HepG2 (cell line): ENCODE data around the gene ACOT13.

ENCODE experiments used
- KDM4B ChIP-seq: sonication (generic); formaldehyde crosslinking; IDR thresholded peaks from 2 replicates; pipeline ENCODE4 v1.4.0; 2020; ENCODE audit warnings: missing genetic modification reagents
- NBN ChIP-seq: fragments of 450-650 bp; conservative IDR thresholded peaks from 2 replicates; pipeline ENCODE4 v1.6.1; 2017
- NPAS2 ChIP-seq: sonication (generic); formaldehyde crosslinking; IDR thresholded peaks from 2 replicates; pipeline ENCODE4 v1.8.0; 2022; ENCODE audit warnings: mild to moderate bottlenecking, missing genetic modification reagents, borderline replicate concordance
- POLR2A ChIP-seq, 2 experiments: IDR thresholded peaks; 2 replicates each; pipeline ENCODE4 v1.6.1; 2011; ENCODE audit warnings: low read depth in 2 of 2, low read length in 2 of 2, mild to moderate bottlenecking in 1 of 2, moderate library complexity in 1 of 2; ENCODE audit not compliant: insufficient read depth in 1 of 2
- RBM39 ChIP-seq: fragments of 200-400 bp; formaldehyde crosslinking; IDR thresholded peaks from one replicate; pipeline ENCODE4 v1.6.1; 2018; ENCODE audit warnings: antibody characterized with exemption, mild to moderate bottlenecking, low read depth, low read length; ENCODE audit not compliant: poor library complexity, severe bottlenecking
- SOX13 ChIP-seq, 3 experiments: fragments of 450-650 bp in 1 of 3; sonication (generic) in 1 of 3; formaldehyde crosslinking in 1 of 3; IDR thresholded peaks in 2 of 3; conservative IDR thresholded peaks in 1 of 3; 2 replicates each; pipeline versions ENCODE4 v1.5.0 to v1.6.1; 2016 to 2020; ENCODE audit warnings: antibody characterized with exemption in 1 of 3, mild to moderate bottlenecking in 1 of 3, missing compliant biosample characterization in 1 of 3, missing genetic modification reagents in 1 of 3, moderate library complexity in 1 of 3
- TARDBP ChIP-seq: sonication (generic); formaldehyde crosslinking; IDR thresholded peaks from 2 replicates; pipeline ENCODE4 v1.8.0; 2022; ENCODE audit warnings: mild to moderate bottlenecking, missing genetic modification reagents
- TCF7L2 ChIP-seq: IDR thresholded peaks from 2 replicates; pipeline ENCODE4 v1.6.1; 2011; ENCODE audit warnings: mild to moderate bottlenecking, low read depth, low read length, moderate library complexity
- ZNF256 ChIP-seq: sonication (generic); formaldehyde crosslinking; conservative IDR thresholded peaks from 2 replicates; pipeline ENCODE4 v1.4.0; 2020; ENCODE audit warnings: missing genetic modification reagents
- TF ChIP-seq, protein P1 (sequence below): sonication (generic); formaldehyde crosslinking; IDR thresholded peaks from 2 replicates; pipeline ENCODE4 v1.4.0; 2020; ENCODE audit warnings: missing genetic modification reagents
- TF ChIP-seq, protein P2 (sequence below): sonication (generic); formaldehyde crosslinking; IDR thresholded peaks from 2 replicates; pipeline ENCODE4 v1.9.0; 2021; ENCODE audit warnings: missing genetic modification reagents, mild to moderate bottlenecking, borderline replicate concordance
- TF ChIP-seq, protein P3 (sequence below), 2 experiments: fragments of 450-650 bp in 1 of 2; sonication (generic) in 1 of 2; formaldehyde crosslinking; IDR thresholded peaks; 2 replicates each; pipeline versions ENCODE4 v1.5.0 to v1.8.0; 2020 to 2022; ENCODE audit warnings: mild to moderate bottlenecking in 1 of 2, missing genetic modification reagents in 1 of 2
- TF ChIP-seq, protein P4 (sequence below): sonication (generic); formaldehyde crosslinking; IDR thresholded peaks from 2 replicates; pipeline ENCODE4 v1.5.0; 2020; ENCODE audit warnings: mild to moderate bottlenecking, missing genetic modification reagents, moderate library complexity

DNA sequence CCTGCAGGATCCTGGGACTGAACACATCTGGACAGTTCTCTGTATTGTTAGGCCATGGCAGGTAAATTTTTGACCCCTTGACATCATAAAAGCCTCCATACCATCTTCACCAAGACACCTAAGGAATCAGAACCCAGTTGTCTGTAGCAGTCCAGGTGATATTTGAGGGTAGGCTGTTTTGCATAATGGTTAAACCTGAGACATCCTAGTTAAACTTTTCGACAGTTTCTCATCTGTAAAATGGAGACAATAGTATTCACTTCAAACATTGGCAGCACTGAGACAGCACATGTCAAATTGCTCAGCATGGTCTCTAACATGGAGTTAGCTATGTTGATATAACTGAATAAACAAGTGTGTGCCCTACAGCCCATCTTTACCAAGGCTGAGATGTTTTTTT is 27.3 kb downstream of the ACOT13 start:
- no peak for TF ChIP-seq NBN
- TF ChIP-seq, protein P1, sequence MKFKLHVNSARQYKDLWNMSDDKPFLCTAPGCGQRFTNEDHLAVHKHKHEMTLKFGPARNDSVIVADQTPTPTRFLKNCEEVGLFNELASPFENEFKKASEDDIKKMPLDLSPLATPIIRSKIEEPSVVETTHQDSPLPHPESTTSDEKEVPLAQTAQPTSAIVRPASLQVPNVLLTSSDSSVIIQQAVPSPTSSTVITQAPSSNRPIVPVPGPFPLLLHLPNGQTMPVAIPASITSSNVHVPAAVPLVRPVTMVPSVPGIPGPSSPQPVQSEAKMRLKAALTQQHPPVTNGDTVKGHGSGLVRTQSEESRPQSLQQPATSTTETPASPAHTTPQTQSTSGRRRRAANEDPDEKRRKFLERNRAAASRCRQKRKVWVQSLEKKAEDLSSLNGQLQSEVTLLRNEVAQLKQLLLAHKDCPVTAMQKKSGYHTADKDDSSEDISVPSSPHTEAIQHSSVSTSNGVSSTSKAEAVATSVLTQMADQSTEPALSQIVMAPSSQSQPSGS (CRISPR knock-in tag): no peak
- TF ChIP-seq, protein P2, sequence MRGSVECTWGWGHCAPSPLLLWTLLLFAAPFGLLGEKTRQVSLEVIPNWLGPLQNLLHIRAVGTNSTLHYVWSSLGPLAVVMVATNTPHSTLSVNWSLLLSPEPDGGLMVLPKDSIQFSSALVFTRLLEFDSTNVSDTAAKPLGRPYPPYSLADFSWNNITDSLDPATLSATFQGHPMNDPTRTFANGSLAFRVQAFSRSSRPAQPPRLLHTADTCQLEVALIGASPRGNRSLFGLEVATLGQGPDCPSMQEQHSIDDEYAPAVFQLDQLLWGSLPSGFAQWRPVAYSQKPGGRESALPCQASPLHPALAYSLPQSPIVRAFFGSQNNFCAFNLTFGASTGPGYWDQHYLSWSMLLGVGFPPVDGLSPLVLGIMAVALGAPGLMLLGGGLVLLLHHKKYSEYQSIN: no peak
- TF ChIP-seq KDM4B: no peak
- TF ChIP-seq ZNF256: no peak
- TF ChIP-seq TARDBP (CRISPR knock-in tag): no peak
- no peak for TF ChIP-seq SOX13 (IDR thresholded peaks at IDR 0.05)
- TF ChIP-seq SOX13 (CRISPR knock-in tag; conservative IDR thresholded peaks at IDR 0.05 in 1 of 2, IDR thresholded peaks at IDR 0.05 in 1 of 2): no peak
- no peak for TF ChIP-seq RBM39
- TF ChIP-seq, protein P3, sequence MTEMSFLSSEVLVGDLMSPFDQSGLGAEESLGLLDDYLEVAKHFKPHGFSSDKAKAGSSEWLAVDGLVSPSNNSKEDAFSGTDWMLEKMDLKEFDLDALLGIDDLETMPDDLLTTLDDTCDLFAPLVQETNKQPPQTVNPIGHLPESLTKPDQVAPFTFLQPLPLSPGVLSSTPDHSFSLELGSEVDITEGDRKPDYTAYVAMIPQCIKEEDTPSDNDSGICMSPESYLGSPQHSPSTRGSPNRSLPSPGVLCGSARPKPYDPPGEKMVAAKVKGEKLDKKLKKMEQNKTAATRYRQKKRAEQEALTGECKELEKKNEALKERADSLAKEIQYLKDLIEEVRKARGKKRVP (CRISPR knock-in tag; IDR thresholded peaks at IDR 0.05): no peak
- TF ChIP-seq NPAS2 (CRISPR knock-in tag): no peak
- TF ChIP-seq, protein P4, sequence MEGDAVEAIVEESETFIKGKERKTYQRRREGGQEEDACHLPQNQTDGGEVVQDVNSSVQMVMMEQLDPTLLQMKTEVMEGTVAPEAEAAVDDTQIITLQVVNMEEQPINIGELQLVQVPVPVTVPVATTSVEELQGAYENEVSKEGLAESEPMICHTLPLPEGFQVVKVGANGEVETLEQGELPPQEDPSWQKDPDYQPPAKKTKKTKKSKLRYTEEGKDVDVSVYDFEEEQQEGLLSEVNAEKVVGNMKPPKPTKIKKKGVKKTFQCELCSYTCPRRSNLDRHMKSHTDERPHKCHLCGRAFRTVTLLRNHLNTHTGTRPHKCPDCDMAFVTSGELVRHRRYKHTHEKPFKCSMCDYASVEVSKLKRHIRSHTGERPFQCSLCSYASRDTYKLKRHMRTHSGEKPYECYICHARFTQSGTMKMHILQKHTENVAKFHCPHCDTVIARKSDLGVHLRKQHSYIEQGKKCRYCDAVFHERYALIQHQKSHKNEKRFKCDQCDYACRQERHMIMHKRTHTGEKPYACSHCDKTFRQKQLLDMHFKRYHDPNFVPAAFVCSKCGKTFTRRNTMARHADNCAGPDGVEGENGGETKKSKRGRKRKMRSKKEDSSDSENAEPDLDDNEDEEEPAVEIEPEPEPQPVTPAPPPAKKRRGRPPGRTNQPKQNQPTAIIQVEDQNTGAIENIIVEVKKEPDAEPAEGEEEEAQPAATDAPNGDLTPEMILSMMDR (CRISPR knock-in tag): no peak
- TF ChIP-seq TCF7L2: no peak
- TF ChIP-seq POLR2A (IDR thresholded peaks at IDR 0.05; ENCODE audit: insufficient read depth in 1 of 2, low read depth in 2 of 2, low read length in 2 of 2): no peak
